Measurements from ENCODE around the gene TRERF1.
A peak's percentile ranks its signal among the peaks of the same experiment; 100 is the strongest.

The TRERF1 gene

DNA sequence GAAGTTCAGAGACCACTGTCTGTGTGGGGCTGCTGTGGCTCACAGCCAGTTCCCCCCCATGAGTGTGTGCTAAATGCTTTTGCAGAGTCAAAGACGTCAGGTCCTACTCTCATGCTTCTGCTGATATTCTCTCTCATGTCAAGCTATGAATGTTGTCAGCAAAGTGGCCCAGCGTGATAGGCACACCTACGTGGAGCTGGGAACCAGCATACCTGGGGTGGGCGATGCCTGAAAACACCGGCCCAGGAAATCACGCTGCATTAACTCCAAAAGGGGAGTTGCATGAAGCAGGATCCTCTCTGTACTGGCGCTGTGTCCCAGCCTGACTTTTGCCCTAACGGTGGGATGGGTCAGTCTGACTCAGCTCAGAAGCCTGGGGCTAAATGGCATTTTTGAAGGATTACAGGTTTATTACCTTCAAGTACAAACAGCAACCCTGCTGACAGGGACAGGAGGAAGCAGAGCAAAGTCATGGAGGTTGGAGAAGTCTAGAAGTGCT is 225.0 kb downstream of the TRERF1 start (continued):
- TF ChIP-seq, protein P1, sequence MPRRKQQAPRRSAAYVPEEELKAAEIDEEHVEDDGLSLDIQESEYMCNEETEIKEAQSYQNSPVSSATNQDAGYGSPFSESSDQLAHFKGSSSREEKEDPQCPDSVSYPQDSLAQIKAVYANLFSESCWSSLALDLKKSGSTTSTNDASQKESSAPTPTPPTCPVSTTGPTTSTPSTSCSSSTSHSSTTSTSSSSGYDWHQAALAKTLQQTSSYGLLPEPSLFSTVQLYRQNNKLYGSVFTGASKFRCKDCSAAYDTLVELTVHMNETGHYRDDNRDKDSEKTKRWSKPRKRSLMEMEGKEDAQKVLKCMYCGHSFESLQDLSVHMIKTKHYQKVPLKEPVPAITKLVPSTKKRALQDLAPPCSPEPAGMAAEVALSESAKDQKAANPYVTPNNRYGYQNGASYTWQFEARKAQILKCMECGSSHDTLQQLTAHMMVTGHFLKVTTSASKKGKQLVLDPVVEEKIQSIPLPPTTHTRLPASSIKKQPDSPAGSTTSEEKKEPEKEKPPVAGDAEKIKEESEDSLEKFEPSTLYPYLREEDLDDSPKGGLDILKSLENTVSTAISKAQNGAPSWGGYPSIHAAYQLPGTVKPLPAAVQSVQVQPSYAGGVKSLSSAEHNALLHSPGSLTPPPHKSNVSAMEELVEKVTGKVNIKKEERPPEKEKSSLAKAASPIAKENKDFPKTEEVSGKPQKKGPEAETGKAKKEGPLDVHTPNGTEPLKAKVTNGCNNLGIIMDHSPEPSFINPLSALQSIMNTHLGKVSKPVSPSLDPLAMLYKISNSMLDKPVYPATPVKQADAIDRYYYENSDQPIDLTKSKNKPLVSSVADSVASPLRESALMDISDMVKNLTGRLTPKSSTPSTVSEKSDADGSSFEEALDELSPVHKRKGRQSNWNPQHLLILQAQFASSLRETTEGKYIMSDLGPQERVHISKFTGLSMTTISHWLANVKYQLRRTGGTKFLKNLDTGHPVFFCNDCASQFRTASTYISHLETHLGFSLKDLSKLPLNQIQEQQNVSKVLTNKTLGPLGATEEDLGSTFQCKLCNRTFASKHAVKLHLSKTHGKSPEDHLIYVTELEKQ (tag by site-specific recombination; IDR thresholded peaks at IDR 0.05; ENCODE audit: borderline replicate concordance) = no peak
- TF ChIP-seq ZNF664 (tag by site-specific recombination; IDR thresholded peaks at IDR 0.05) (no peak), ZBTB17 (tag by site-specific recombination; IDR thresholded peaks at IDR 0.05) (no peak; the same call in 1 of the 2 replicates), SP7 (tag by site-specific recombination; IDR thresholded peaks at IDR 0.05) (peak; percentile 77), ZFHX2 (tag by site-specific recombination; conservative IDR thresholded peaks at IDR 0.05) (peak; percentile 37; the same call in 1 of the 2 replicates), ZNF837 (tag by site-specific recombination; IDR thresholded peaks at IDR 0.05) (no peak), FEZF1 (tag by site-specific recombination; IDR thresholded peaks at IDR 0.05) (peak; percentile 37), ZNF600 (tag by site-specific recombination; IDR thresholded peaks at IDR 0.05) (peak; percentile 17; the same call in 1 of the 2 replicates), ZNF629 (tag by site-specific recombination; IDR thresholded peaks at IDR 0.05) (peak; percentile 69; the same call in 1 of the 2 replicates), KLF8 (tag by site-specific recombination; IDR thresholded peaks at IDR 0.05) (0 out of 2 replicates have a peak, but pooled peaks have one; percentile 30), ZNF302 (tag by site-specific recombination; IDR thresholded peaks at IDR 0.05; ENCODE audit: low read depth) (no peak), ZNF24 (tag by site-specific recombination; IDR thresholded peaks at IDR 0.05) (0 out of 2 replicates have a peak, but pooled peaks have one; percentile 54), ZNF791 (tag by site-specific recombination; IDR thresholded peaks at IDR 0.05) (no peak), MEIS1 (CRISPR knock-in tag; IDR thresholded peaks at IDR 0.05; ENCODE audit: borderline replicate concordance) (no peak), ZNF354C (tag by site-specific recombination; IDR thresholded peaks at IDR 0.05; ENCODE audit: borderline replicate concordance, low read depth) (no peak), ZNF341 (tag by site-specific recombination; IDR thresholded peaks at IDR 0.05; ENCODE audit: low read depth) (no peak), ZNF529 (tag by site-specific recombination; IDR thresholded peaks at IDR 0.05; ENCODE audit: insufficient replicate concordance) (no peak), ZNF366 (tag by site-specific recombination; conservative IDR thresholded peaks at IDR 0.05) (0 out of 2 replicates have a peak, but pooled peaks have one; percentile 41), ZNF426 (tag by site-specific recombination; IDR thresholded peaks at IDR 0.05) (no peak), ZNF549 (tag by site-specific recombination; IDR thresholded peaks at IDR 0.05) (no peak), TRIM28 (IDR thresholded peaks at IDR 0.05; ENCODE audit: borderline replicate concordance, low read length) (peak; percentile 45; the same call in 1 of the 2 replicates), BCL11B (tag by site-specific recombination; IDR thresholded peaks at IDR 0.05; ENCODE audit: low read depth) (no peak)
- TF ChIP-seq, protein P2, sequence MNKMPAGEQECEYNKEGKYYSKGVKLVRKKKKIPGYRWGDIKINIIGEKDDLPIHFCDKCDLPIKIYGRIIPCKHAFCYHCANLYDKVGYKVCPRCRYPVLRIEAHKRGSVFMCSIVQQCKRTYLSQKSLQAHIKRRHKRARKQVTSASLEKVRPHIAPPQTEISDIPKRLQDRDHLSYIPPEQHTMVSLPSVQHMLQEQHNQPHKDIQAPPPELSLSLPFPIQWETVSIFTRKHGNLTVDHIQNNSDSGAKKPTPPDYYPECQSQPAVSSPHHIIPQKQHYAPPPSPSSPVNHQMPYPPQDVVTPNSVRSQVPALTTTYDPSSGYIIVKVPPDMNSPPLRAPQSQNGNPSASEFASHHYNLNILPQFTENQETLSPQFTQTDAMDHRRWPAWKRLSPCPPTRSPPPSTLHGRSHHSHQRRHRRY (tag by site-specific recombination; IDR thresholded peaks at IDR 0.05) = no peak
- TF ChIP-seq, protein P3, sequence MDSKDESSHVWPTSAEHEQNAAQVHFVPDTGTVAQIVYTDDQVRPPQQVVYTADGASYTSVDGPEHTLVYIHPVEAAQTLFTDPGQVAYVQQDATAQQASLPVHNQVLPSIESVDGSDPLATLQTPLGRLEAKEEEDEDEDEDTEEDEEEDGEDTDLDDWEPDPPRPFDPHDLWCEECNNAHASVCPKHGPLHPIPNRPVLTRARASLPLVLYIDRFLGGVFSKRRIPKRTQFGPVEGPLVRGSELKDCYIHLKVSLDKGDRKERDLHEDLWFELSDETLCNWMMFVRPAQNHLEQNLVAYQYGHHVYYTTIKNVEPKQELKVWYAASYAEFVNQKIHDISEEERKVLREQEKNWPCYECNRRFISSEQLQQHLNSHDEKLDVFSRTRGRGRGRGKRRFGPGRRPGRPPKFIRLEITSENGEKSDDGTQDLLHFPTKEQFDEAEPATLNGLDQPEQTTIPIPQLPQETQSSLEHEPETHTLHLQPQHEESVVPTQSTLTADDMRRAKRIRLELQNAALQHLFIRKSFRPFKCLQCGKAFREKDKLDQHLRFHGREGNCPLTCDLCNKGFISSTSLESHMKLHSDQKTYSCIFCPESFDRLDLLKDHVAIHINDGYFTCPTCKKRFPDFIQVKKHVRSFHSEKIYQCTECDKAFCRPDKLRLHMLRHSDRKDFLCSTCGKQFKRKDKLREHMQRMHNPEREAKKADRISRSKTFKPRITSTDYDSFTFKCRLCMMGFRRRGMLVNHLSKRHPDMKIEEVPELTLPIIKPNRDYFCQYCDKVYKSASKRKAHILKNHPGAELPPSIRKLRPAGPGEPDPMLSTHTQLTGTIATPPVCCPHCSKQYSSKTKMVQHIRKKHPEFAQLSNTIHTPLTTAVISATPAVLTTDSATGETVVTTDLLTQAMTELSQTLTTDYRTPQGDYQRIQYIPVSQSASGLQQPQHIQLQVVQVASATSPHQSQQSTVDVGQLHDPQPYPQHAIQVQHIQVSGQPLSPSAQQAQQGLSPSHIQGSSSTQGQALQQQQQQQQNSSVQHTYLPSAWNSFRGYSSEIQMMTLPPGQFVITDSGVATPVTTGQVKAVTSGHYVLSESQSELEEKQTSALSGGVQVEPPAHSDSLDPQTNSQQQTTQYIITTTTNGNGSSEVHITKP (tag by site-specific recombination; IDR thresholded peaks at IDR 0.05) = peak; percentile 62; the same call in 1 of the 2 replicates
- TF ChIP-seq, protein P4, sequence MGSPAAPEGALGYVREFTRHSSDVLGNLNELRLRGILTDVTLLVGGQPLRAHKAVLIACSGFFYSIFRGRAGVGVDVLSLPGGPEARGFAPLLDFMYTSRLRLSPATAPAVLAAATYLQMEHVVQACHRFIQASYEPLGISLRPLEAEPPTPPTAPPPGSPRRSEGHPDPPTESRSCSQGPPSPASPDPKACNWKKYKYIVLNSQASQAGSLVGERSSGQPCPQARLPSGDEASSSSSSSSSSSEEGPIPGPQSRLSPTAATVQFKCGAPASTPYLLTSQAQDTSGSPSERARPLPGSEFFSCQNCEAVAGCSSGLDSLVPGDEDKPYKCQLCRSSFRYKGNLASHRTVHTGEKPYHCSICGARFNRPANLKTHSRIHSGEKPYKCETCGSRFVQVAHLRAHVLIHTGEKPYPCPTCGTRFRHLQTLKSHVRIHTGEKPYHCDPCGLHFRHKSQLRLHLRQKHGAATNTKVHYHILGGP (tag by site-specific recombination; IDR thresholded peaks at IDR 0.05) = no peak
- TF ChIP-seq, protein P5, sequence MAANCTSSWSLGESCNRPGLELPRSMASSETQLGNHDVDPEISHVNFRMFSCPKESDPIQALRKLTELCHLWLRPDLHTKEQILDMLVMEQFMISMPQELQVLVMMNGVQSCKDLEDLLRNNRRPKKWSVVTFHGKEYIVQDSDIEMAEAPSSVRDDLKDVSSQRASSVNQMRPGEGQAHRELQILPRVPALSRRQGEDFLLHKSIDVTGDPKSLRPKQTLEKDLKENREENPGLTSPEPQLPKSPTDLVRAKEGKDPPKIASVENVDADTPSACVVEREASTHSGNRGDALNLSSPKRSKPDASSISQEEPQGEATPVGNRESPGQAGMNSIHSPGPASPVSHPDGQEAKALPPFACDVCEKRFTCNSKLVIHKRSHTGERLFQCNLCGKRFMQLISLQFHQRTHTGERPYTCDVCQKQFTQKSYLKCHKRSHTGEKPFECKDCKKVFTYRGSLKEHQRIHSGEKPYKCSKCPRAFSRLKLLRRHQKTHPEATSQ (tag by site-specific recombination; IDR thresholded peaks at IDR 0.05) = no peak
- TF ChIP-seq, protein P6, sequence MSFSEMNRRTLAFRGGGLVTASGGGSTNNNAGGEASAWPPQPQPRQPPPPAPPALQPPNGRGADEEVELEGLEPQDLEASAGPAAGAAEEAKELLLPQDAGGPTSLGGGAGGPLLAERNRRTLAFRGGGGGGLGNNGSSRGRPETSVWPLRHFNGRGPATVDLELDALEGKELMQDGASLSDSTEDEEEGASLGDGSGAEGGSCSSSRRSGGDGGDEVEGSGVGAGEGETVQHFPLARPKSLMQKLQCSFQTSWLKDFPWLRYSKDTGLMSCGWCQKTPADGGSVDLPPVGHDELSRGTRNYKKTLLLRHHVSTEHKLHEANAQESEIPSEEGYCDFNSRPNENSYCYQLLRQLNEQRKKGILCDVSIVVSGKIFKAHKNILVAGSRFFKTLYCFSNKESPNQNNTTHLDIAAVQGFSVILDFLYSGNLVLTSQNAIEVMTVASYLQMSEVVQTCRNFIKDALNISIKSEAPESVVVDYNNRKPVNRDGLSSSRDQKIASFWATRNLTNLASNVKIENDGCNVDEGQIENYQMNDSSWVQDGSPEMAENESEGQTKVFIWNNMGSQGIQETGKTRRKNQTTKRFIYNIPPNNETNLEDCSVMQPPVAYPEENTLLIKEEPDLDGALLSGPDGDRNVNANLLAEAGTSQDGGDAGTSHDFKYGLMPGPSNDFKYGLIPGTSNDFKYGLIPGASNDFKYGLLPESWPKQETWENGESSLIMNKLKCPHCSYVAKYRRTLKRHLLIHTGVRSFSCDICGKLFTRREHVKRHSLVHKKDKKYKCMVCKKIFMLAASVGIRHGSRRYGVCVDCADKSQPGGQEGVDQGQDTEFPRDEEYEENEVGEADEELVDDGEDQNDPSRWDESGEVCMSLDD (tag by site-specific recombination; IDR thresholded peaks at IDR 0.05) = no peak
